Measurements from ENCODE around the gene FOXP1. TPM values are rescaled to one million over a fixed set of nuclear protein-coding genes. Genes with fewer than 3 reads are reported as not detected.
"Not testable (repeated sequence)": the region's sequence is repeated elsewhere in the genome, so short reads cannot be mapped to it uniquely, and the experiment has no call there.

The FOXP1 gene
- total RNA-seq, 1 donor from 2014 or later = 41.2 TPM

GRCh38 chr3:71532639-71533395 is 50.7 kb downstream of the FOXP1 start:
- peak; percentile 25 for DNase-seq
- Histone ChIP-seq H3K4me3 (no peak overlapping the region), H3K36me3 (no peaks in the 10 kb centered on the region), H3K4me1 (peaks cover 27% of the 10 kb centered on the region), H3K9me3 (replicated peaks) (no peaks in the 10 kb centered on the region), H3K27ac (replicated peaks) (peak overlapping the region; percentile 47), H3K27me3 (ENCODE audit: low read depth) (no peaks in the 10 kb centered on the region)
- no peak for TF ChIP-seq CTCF (IDR thresholded peaks at IDR 0.05; ENCODE audit: borderline replicate concordance)
- intact Hi-C loops (cut with micrococcal nuclease) = no loop called here

DNA sequence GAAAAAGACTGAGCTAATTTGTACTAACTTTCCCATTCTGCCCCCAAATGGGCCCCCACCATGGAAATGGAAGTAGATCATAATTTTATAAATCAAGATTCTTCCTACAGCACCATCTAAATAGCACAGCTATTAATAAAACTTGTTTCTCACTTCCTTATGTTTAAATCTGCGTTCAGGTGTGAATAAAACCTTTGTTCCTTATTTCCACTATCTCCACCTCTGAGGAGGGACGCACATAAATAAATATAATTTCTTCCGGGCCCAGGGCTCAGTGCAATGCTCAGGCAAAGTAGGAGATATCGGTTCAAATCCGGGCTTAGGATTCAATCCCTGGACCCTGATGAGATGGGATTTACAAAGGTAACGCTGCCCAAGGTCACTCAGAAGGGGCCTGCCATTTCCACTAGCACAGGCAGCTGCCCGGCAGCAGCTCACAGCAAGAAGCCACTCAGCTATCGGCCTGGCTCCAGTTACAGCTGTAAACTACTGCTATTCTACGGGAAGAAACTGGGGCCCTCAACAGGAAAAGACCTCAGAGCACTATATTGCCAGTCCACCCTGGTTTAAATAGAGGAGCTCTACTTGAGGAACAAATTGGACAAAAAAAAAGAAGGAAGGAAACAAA is 52.5 kb downstream of the FOXP1 start:
- Histone ChIP-seq H3K27ac (replicated peaks) (peak overlapping the region; percentile 2), H3K4me1 (peaks cover 23% of the 10 kb centered on the region), H3K27me3 (ENCODE audit: low read depth) (no peaks in the 10 kb centered on the region), H3K9me3 (replicated peaks) (no peaks in the 10 kb centered on the region), H3K4me3 (no peak overlapping the region), H3K36me3 (no peaks in the 10 kb centered on the region)
- no peak for TF ChIP-seq CTCF (IDR thresholded peaks at IDR 0.05; ENCODE audit: borderline replicate concordance)
- DNase-seq = peak; percentile 19
- intact Hi-C loops (cut with micrococcal nuclease) = no loop called here

DNA sequence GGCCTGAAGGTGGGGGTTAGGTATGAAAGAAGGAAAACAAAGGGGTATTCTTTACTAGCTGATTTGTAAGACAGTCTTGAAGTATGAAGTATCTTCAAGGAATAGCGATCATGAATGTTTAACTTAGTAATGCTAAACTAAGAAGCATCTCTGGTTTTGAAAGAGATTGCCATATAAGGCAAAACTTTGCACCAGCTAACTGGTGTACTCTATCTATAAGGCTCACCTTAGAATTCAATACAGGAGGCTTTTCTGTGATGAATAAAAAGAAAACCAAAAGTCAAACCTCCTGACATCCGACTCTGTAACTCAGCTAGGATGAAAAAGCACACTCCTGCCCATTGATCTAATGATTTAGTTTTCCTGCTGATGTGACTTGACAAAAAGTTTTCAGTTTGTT is 54.7 kb downstream of the FOXP1 start:
- H3K4me1 ChIP-seq = peaks cover 30% of the 10 kb centered on the region
- intact Hi-C loops (cut with micrococcal nuclease) = no loop called here
- H3K4me3 ChIP-seq = no peak overlapping the region
- H3K27ac ChIP-seq (replicated peaks) = no peak overlapping the region
- TF ChIP-seq CTCF (IDR thresholded peaks at IDR 0.05; ENCODE audit: borderline replicate concordance) = no peak
- H3K36me3 ChIP-seq = no peaks in the 10 kb centered on the region
- DNase-seq = no peak
- no peaks in the 10 kb centered on the region for H3K27me3 ChIP-seq (ENCODE audit: low read depth)
- no peaks in the 10 kb centered on the region for H3K9me3 ChIP-seq (replicated peaks)

DNA sequence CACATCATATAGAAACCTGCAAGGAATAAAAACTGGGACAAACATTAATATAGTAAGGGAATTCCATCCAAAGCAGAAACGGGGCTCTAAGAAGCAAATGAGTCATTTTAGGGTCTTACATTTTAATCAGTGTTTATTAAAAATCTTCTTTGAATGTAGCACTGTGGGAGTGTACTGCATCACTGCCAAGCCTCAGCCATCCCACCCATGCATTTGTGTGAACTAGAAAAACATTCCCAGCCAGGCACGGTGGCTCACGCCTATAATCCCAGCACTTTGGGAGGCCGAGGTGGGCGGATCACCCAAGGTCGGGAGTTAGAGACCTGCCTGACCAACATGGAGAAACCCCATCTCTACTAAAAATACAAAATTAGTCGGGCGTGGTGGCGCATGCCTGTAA is 57.1 kb downstream of the FOXP1 start:
- H3K4me3 ChIP-seq; H3K27me3 ChIP-seq (ENCODE audit: low read depth); H3K27ac ChIP-seq (replicated peaks); intact Hi-C loops (cut with micrococcal nuclease); H3K9me3 ChIP-seq (replicated peaks); DNase-seq; H3K36me3 ChIP-seq: not testable (repeated sequence)
- H3K4me1 ChIP-seq = peaks cover 31% of the 10 kb centered on the region

GRCh38 chr3:71525391-71525790 is 58.1 kb downstream of the FOXP1 start:
- Histone ChIP-seq H3K9me3 (replicated peaks) (no peaks in the 10 kb centered on the region), H3K36me3 (no peaks in the 10 kb centered on the region), H3K4me3 (no peak overlapping the region), H3K27me3 (ENCODE audit: low read depth) (no peaks in the 10 kb centered on the region), H3K27ac (replicated peaks) (no peak overlapping the region), H3K4me1 (peaks cover 29% of the 10 kb centered on the region)
- no peak for DNase-seq
- intact Hi-C loops (cut with micrococcal nuclease) = no loop called here
- no peak for TF ChIP-seq CTCF (IDR thresholded peaks at IDR 0.05; ENCODE audit: borderline replicate concordance)

- peaks cover 29% of the 10 kb centered on the region for H3K4me1 ChIP-seq
- H3K36me3 ChIP-seq = no peaks in the 10 kb centered on the region
- TF ChIP-seq CTCF (IDR thresholded peaks at IDR 0.05; ENCODE audit: borderline replicate concordance) = no peak
Observed at GRCh38 chr3:71524672-71525071, 58.9 kb downstream of the FOXP1 start.

More at GRCh38 chr3:71524672-71525071, 58.9 kb downstream of the FOXP1 start:
- DNase-seq = no peak
- Histone ChIP-seq H3K9me3 (replicated peaks) (no peaks in the 10 kb centered on the region), H3K27ac (replicated peaks) (no peak overlapping the region), H3K27me3 (ENCODE audit: low read depth) (no peaks in the 10 kb centered on the region), H3K4me3 (no peak overlapping the region)
- intact Hi-C loops (cut with micrococcal nuclease) = no loop called here
